Muscle of back (tissue), 13 donors: ENCODE results near the gene HYAL4. TPM values are rescaled to one million over a fixed set of nuclear protein-coding genes. Genes with fewer than 3 reads are reported as not detected.
"Not testable (repeated sequence)": the region's sequence is repeated elsewhere in the genome, so short reads cannot be mapped to it uniquely, and the experiment has no call there.

Experiments
- DNase-seq, 3 donors: peaks; one replicate each; pipeline versions ENCODE4 v3.0.0 to v3.0.0-alpha.2; 2013
- long read RNA-seq, 9 donors: transcript quantifications; one replicate each; lab custom pipeline, GENCODE V29; 2026
- polyA plus RNA-seq, 10 donors: library from polyadenylated mRNA; unstranded; fragments of 120-200 nt; gene quantifications; one replicate each; pipeline ENCODE4 v1.2.1, GENCODE V29; 2013; ENCODE audit not compliant: insufficient read length in 10 of 10

Gene HYAL4
- not detected for polyA plus RNA-seq
- long read RNA-seq, donor 1 = 0 reads
- long read RNA-seq, donor 2 = 0 reads
- long read RNA-seq, donor 3 = 0 reads
- long read RNA-seq, donor 4 = 0 reads
- long read RNA-seq, donor 5 = 0 reads
- long read RNA-seq, donor 6 = 0 reads
- long read RNA-seq, donor 7 = 0 reads
- long read RNA-seq, donor 8 = 0 reads
- long read RNA-seq, donor 9 = 0 reads

GRCh38 chr7:123844712-123845219, at the start of gene HYAL4:
Gene HYAL4, plus strand, starts transcription at chr7:123845169. Its CDS starts 23,105 bp downstream, at chr7:123868274.
- no peak for DNase-seq

- DNase-seq = no peak
These were observed 49.1 kb upstream of the HYAL4 start for GRCh38 chr7:123795917-123796316.

- no peak for DNase-seq
These were observed 48.4 kb upstream of the HYAL4 start for GRCh38 chr7:123796568-123796967.

GRCh38 chr7:123797673-123798531, 47.1 kb upstream of the HYAL4 start:
- peak; percentile 19 to 52 (median 38) for DNase-seq

GRCh38 chr7:123798532-123799188, 46.3 kb upstream of the HYAL4 start:
- DNase-seq = no peak

- no peak for DNase-seq
These were observed 42.7 kb upstream of the HYAL4 start for GRCh38 chr7:123802249-123802648.

GRCh38 chr7:123805287-123805686, 39.7 kb upstream of the HYAL4 start:
- DNase-seq = no peak

- DNase-seq = no peak
These were observed 35.5 kb upstream of the HYAL4 start for GRCh38 chr7:123809471-123809870.

- DNase-seq = no peak
These were observed 33.9 kb upstream of the HYAL4 start for GRCh38 chr7:123811056-123811455.

- DNase-seq = no peak
These were observed 28.1 kb upstream of the HYAL4 start for GRCh38 chr7:123816916-123817315.

- no peak for DNase-seq
These were observed 26.0 kb upstream of the HYAL4 start for GRCh38 chr7:123819001-123819400.

GRCh38 chr7:123819795-123820194, 25.2 kb upstream of the HYAL4 start:
- not testable (repeated sequence) for DNase-seq

- no peak for DNase-seq
These were observed 24.1 kb upstream of the HYAL4 start for GRCh38 chr7:123820864-123821263.

GRCh38 chr7:123821320-123821719, 23.6 kb upstream of the HYAL4 start:
- DNase-seq = no peak

- no peak for DNase-seq
These were observed 20.8 kb upstream of the HYAL4 start for GRCh38 chr7:123823898-123824753.

- DNase-seq = no peak
These were observed 20.3 kb upstream of the HYAL4 start for GRCh38 chr7:123824754-123825067.

GRCh38 chr7:123828805-123829204, 16.2 kb upstream of the HYAL4 start:
- DNase-seq = no peak

GRCh38 chr7:123836656-123837055, 8.3 kb upstream of the HYAL4 start:
- DNase-seq = no peak

- DNase-seq = not testable (repeated sequence)
These were observed 5.9 kb upstream of the HYAL4 start for GRCh38 chr7:123839106-123839505.

GRCh38 chr7:123844142-123844541, 827 bp upstream of the HYAL4 start:
- DNase-seq = not testable (repeated sequence)

- no peak for DNase-seq
These were observed 851 bp downstream of the HYAL4 start for GRCh38 chr7:123845823-123846216.
